K562 treated with DMSO at 1 percent for 12 hours (cell line): Measurements from ENCODE around the gene MCM8. TPM values are rescaled to one million over a fixed set of nuclear protein-coding genes. Genes with fewer than 3 reads are reported as not detected.

Source experiments
- total RNA-seq: library from RNA; unstranded; fragments of 300-600 nt; gene quantifications from 2 replicates; pipeline ENCODE4 v1.2.3, GENCODE V29; 2022; ENCODE audit not compliant: insufficient read depth

The MCM8 gene
- total RNA-seq, result 5.0 and 19.1 TPM in 2 replicates

GRCh38 chr20:5950271-5951031 lies at the start of gene MCM8, which contains the start of gene TRMT6:
MCM8 (plus strand) TSS chr20:5950652; CDS start chr20:5952016, 1,364 bp downstream.
TRMT6 (minus strand) TSS chr20:5950533; CDS start chr20:5950405, 128 bp downstream.

Other genes starting within 250 kb of the MCM8 start
- gene SHLD1, start 200.3 kb upstream of the MCM8 start, total RNA-seq, result 14.1 and 15.0 TPM in 2 replicates
- not detected in 2 replicates for gene CHGB, start 39.1 kb upstream of the MCM8 start, total RNA-seq
- gene TRMT6, start 119 bp upstream of the MCM8 start, total RNA-seq, result 5.1 and 6.7 TPM in 2 replicates
- 18.1 and 20.9 TPM in 2 replicates for gene CRLS1, start 55.5 kb downstream of the MCM8 start, total RNA-seq
- not detected in 2 replicates for gene LRRN4, start 103.4 kb downstream of the MCM8 start, total RNA-seq
- not detected in 2 replicates for gene FERMT1, start 172.4 kb downstream of the MCM8 start, total RNA-seq